Fibroblast of lung (primary cell): ENCODE results near the gene MAPKAPK2.

ENCODE experiments used
- EZH2 ChIP-seq: IDR thresholded peaks from 2 replicates; pipeline ENCODE4 v1.5.1; 2012; ENCODE audit warnings: low read length, control low read depth, mild to moderate bottlenecking; ENCODE audit errors: missing control alignments
- TF ChIP-seq, protein P1 (sequence below), 2 donors: IDR thresholded peaks in 1 of 2; conservative IDR thresholded peaks in 1 of 2; 1 replicate in 1 of 2; 2 replicates in 1 of 2; pipeline ENCODE4 v1.5.1; 2011 to 2012; ENCODE audit warnings: low read length in 2 of 2, control low read depth in 1 of 2, inconsistent platforms in 1 of 2, low read depth in 1 of 2, mild to moderate bottlenecking in 1 of 2

DNA sequence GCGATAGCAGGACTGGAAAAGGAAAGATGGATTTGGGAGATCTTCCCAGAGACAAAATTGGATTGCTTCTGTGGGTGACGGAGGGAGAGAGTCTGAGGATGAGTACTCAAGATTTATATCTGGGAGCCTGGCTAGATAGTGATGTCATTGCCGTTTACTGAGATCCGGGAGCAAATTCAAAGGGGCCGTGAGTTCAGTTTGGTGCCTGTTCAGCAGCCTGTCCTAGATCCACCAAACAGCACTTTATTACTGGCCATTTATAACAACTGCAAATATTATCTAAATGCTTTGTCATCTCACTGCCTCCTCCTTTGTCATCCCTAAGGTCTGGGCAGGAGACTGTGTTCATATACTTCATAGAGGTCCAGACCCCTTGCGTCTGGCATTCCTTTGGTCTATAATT is 29.2 kb downstream of the MAPKAPK2 start:
- TF ChIP-seq EZH2 = no peak
- TF ChIP-seq, protein P1, sequence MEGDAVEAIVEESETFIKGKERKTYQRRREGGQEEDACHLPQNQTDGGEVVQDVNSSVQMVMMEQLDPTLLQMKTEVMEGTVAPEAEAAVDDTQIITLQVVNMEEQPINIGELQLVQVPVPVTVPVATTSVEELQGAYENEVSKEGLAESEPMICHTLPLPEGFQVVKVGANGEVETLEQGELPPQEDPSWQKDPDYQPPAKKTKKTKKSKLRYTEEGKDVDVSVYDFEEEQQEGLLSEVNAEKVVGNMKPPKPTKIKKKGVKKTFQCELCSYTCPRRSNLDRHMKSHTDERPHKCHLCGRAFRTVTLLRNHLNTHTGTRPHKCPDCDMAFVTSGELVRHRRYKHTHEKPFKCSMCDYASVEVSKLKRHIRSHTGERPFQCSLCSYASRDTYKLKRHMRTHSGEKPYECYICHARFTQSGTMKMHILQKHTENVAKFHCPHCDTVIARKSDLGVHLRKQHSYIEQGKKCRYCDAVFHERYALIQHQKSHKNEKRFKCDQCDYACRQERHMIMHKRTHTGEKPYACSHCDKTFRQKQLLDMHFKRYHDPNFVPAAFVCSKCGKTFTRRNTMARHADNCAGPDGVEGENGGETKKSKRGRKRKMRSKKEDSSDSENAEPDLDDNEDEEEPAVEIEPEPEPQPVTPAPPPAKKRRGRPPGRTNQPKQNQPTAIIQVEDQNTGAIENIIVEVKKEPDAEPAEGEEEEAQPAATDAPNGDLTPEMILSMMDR (conservative IDR thresholded peaks at IDR 0.05 in 1 of 2, IDR thresholded peaks at IDR 0.05 in 1 of 2; ENCODE audit: low read depth in 1 of 2, low read length in 2 of 2) = no peak
